ENCODE data around the gene DNASE1L1.

DNA sequence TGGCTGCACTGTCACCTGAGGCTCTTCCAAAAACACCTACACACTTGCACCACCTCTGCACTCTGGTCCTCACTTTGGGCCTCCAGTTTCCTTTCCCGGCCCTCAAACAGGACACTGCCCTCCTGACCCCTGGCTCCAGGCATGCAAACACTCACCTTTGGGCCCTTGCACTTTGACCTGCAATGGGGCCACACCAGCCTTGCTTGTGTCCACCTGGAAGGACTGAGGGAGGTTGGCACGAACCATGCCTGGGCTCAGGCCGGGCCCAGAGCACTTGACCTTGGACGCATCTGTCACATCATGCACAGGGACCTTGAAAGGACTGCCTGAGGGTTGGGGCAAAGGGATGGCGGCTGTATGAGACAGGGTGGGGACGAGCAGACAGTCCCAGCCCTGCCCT, 50.2 kb downstream of the DNASE1L1 start:
- no peak for TF ChIP-seq POLR2A (IDR thresholded peaks at IDR 0.05)
- no peak for TF ChIP-seq CTCF (IDR thresholded peaks at IDR 0.05)
